ENCODE data around the gene POLD4.

GRCh38 chr11:67313125-67313890 is 40.0 kb downstream of the POLD4 start:
- TF ChIP-seq CTCF (conservative IDR thresholded peaks at IDR 0.05; ENCODE audit: low read length) (no peak), EZH2phosphoT487 (IDR thresholded peaks at IDR 0.05; ENCODE audit: borderline replicate concordance, low read depth, low read length) (no peak)
